Neutrophil (primary cell): ENCODE data around the gene GBF1.

Experiments used
- H3K27ac ChIP-seq: fragments of 200-600 bp; sonication (generic); 2 replicates; pipeline ENCODE4 v1.5.1; 2016; ENCODE audit warnings: mild to moderate bottlenecking, moderate library complexity
- H3K27me3 ChIP-seq: fragments of 200-600 bp; sonication (generic); 2 replicates; pipeline ENCODE4 v1.6.0; 2016; ENCODE audit warnings: mild to moderate bottlenecking
- H3K36me3 ChIP-seq: fragments of 200-600 bp; sonication (generic); 2 replicates; pipeline ENCODE4 v1.5.1; 2017
- H3K4me1 ChIP-seq, 2 experiments: fragments of 200-600 bp in 1 of 2; sonication (generic) in 1 of 2; 1 replicate in 1 of 2; 2 replicates in 1 of 2; pipeline versions ENCODE4 v1.5.1 to v1.6.1; 2013 to 2016; ENCODE audit warnings: low read depth in 1 of 2, low read length in 1 of 2, mild to moderate bottlenecking in 1 of 2, moderate library complexity in 1 of 2; ENCODE audit not compliant: control insufficient read depth in 1 of 2, insufficient read depth in 1 of 2
- H3K4me3 ChIP-seq, 2 experiments: fragments of 200-600 bp in 1 of 2; sonication (generic) in 1 of 2; 1 replicate in 1 of 2; 2 replicates in 1 of 2; pipeline ENCODE4 v1.5.1; 2013 to 2016; ENCODE audit warnings: low read depth in 1 of 2, low read length in 1 of 2, mild to moderate bottlenecking in 1 of 2, moderate library complexity in 1 of 2
- H3K9me3 ChIP-seq: fragments of 200-600 bp; sonication (generic); 2 replicates; pipeline ENCODE4 v1.5.1; 2016
- CTCF ChIP-seq: fragments of 200-600 bp; sonication (generic); IDR thresholded peaks from 2 replicates; pipeline ENCODE4 v1.5.1; 2016; ENCODE audit warnings: antibody characterized with exemption

GBF1 gene

GRCh38 chr10:102264371-102264770 is 19.0 kb downstream of the GBF1 start:
- H3K4me1 ChIP-seq = peaks cover 5 to 6% of the 10 kb centered on the region in 2 experiments
- no peak for TF ChIP-seq CTCF
- H3K9me3 ChIP-seq = no peaks in the 10 kb centered on the region
- H3K4me3 ChIP-seq = no peak overlapping the region
- H3K27me3 ChIP-seq = no peaks in the 10 kb centered on the region
- no peak overlapping the region for H3K27ac ChIP-seq
- peaks cover 42% of the 10 kb centered on the region for H3K36me3 ChIP-seq

GRCh38 chr10:102266670-102267069 is 21.3 kb downstream of the GBF1 start:
- Histone ChIP-seq H3K4me1 (peaks cover 6% of the 10 kb centered on the region in 2 experiments), H3K9me3 (no peaks in the 10 kb centered on the region), H3K4me3 (no peak overlapping the region), H3K36me3 (peaks cover 20% of the 10 kb centered on the region), H3K27ac (no peak overlapping the region), H3K27me3 (no peaks in the 10 kb centered on the region)
- TF ChIP-seq CTCF = no peak

GRCh38 chr10:102267748-102268147 is 22.4 kb downstream of the GBF1 start:
- Histone ChIP-seq H3K27me3 (no peaks in the 10 kb centered on the region), H3K9me3 (no peaks in the 10 kb centered on the region), H3K4me3 (no peak overlapping the region), H3K4me1 (peaks cover 6% of the 10 kb centered on the region in 2 experiments), H3K36me3 (peaks cover 12% of the 10 kb centered on the region), H3K27ac (no peak overlapping the region)
- TF ChIP-seq CTCF = no peak

GRCh38 chr10:102268375-102268888 is 23.1 kb downstream of the GBF1 start:
- Histone ChIP-seq H3K4me1 (peaks cover 6% of the 10 kb centered on the region in 2 experiments), H3K27ac (no peak overlapping the region), H3K9me3 (no peaks in the 10 kb centered on the region), H3K4me3 (no peak overlapping the region), H3K36me3 (peaks cover 9% of the 10 kb centered on the region), H3K27me3 (no peaks in the 10 kb centered on the region)
- no peak for TF ChIP-seq CTCF

GRCh38 chr10:102269017-102269416 is 23.7 kb downstream of the GBF1 start:
- Histone ChIP-seq H3K9me3 (no peaks in the 10 kb centered on the region), H3K4me3 (no peak overlapping the region), H3K4me1 (peaks cover 6% of the 10 kb centered on the region in 2 experiments), H3K27ac (peak overlapping the region; percentile 30), H3K27me3 (no peaks in the 10 kb centered on the region), H3K36me3 (peaks cover 9% of the 10 kb centered on the region)
- no peak for TF ChIP-seq CTCF

GRCh38 chr10:102274062-102274461 is 28.7 kb downstream of the GBF1 start:
- Histone ChIP-seq H3K27me3 (no peaks in the 10 kb centered on the region), H3K4me1 (peaks cover 3 to 4% of the 10 kb centered on the region in 2 experiments), H3K36me3 (peaks cover 6% of the 10 kb centered on the region), H3K27ac (no peak overlapping the region), H3K4me3 (no peak overlapping the region), H3K9me3 (no peaks in the 10 kb centered on the region)
- TF ChIP-seq CTCF = no peak
